GM12878 (cell line): ENCODE data around the gene FAM120B. TPM values are rescaled to one million over a fixed set of nuclear protein-coding genes. Genes with fewer than 3 reads are reported as not detected.

Experiments
- ATAC-seq: fragments of 200-7000 bp; cut with Tn5 transposase; 3 replicates; pipeline ENCODE4 v1.9.1; 2020; ENCODE audit warnings: mild to moderate bottlenecking, moderate library complexity
- BruUV-seq: library from RNA; stranded (reverse); fragments of 400-500 nt; replicated peaks from 2 replicates; lab custom pipeline; 2021; lab: Mats Ljungman, UMichigan
- CTCF ChIA-PET: fragments of 300-600 bp; sonication (Branson Sonifier 250); formaldehyde crosslinking; extraction: SDS; loops from one replicate; lab custom pipeline; 2021; ENCODE audit warnings: inconsistent platforms; lab: Yijun Ruan, JAX
- POLR2A ChIA-PET: fragments of 350-600 bp; formaldehyde crosslinking; extraction: SDS; loops from one replicate; lab custom pipeline; 2021; ENCODE audit warnings: inconsistent platforms; lab: Charles Lee
- RAD21 ChIA-PET: fragments of 300-600 bp; sonication (Branson Sonifier 250); formaldehyde crosslinking; loops from one replicate; lab custom pipeline; 2023; ENCODE audit warnings: antibody characterized with exemption; ENCODE audit not compliant: unreplicated experiment; lab: Charles Lee
- SMC1A ChIA-PET: fragments of 300-600 bp; sonication (Branson Sonifier 250); formaldehyde crosslinking; loops from one replicate; lab custom pipeline; 2023; ENCODE audit not compliant: unreplicated experiment, uncharacterized antibody; lab: Charles Lee
- DNase-seq: peaks from one replicate; pipeline ENCODE4 v3.0.0-alpha.2; 2011; ENCODE audit warnings: low read depth, low spot score
- FAIRE-seq: peaks from 3 replicates; lab custom pipeline; 2011; peaks lifted over from hg19 to GRCh38; lab: Jason Lieb, UNC
- H2AFZ ChIP-seq: 2 replicates; pipeline ENCODE4 v1.6.0; 2011; ENCODE audit warnings: low read depth, low read length, control low read depth; ENCODE audit not compliant: control insufficient read depth
- H3K27ac ChIP-seq: 2 replicates; pipeline ENCODE4 v1.5.1; 2011; ENCODE audit warnings: control low read depth; ENCODE audit not compliant: control insufficient read depth, insufficient read depth
- H3K27me3 ChIP-seq, 2 experiments: replicated peaks in 1 of 2; 2 replicates each; pipeline versions ENCODE4 v1.6.0 to v1.6.1; 2011; ENCODE audit warnings: low read length in 1 of 2; ENCODE audit not compliant: control insufficient read depth in 2 of 2, insufficient read depth in 2 of 2
- H3K36me3 ChIP-seq, 2 experiments: 2 replicates each; pipeline ENCODE4 v1.5.1; 2011; ENCODE audit warnings: low read length in 1 of 2; ENCODE audit not compliant: control insufficient read depth in 2 of 2, insufficient read depth in 2 of 2
- H3K4me1 ChIP-seq: 2 replicates; pipeline ENCODE4 v1.6.1; 2011; ENCODE audit warnings: mild to moderate bottlenecking, low read length, moderate library complexity, mixed read lengths; ENCODE audit not compliant: control insufficient read depth, insufficient read depth
- H3K4me2 ChIP-seq: 2 replicates; pipeline ENCODE4 v1.6.0; 2011; ENCODE audit warnings: control low read depth; ENCODE audit not compliant: control insufficient read depth, insufficient read depth
- H3K4me3 ChIP-seq: fragments of 200-600 bp; sonication (generic); 2 replicates; pipeline ENCODE4 v1.5.1; 2016
- H3K79me2 ChIP-seq: 2 replicates; pipeline ENCODE4 v1.6.0; 2011; ENCODE audit warnings: low read length; ENCODE audit not compliant: control insufficient read depth, insufficient read depth
- H3K9ac ChIP-seq: 2 replicates; pipeline ENCODE4 v1.8.0; 2011; ENCODE audit warnings: low read length, control low read depth, mixed read lengths; ENCODE audit not compliant: control insufficient read depth, insufficient read depth
- H3K9me3 ChIP-seq: replicated peaks from 3 replicates; pipeline ENCODE4 v1.5.1; 2011; ENCODE audit warnings: mild to moderate bottlenecking, low read length; ENCODE audit not compliant: control insufficient read depth, insufficient read depth
- H4K20me1 ChIP-seq: 2 replicates; pipeline ENCODE4 v1.6.0; 2011; ENCODE audit not compliant: control insufficient read depth, insufficient read depth
- BCL11A ChIP-seq: IDR thresholded peaks from 2 replicates; pipeline ENCODE4 v1.6.1; 2011; ENCODE audit warnings: low read depth, low read length
- CBX3 ChIP-seq: fragments of 200-600 bp; sonication (generic); IDR thresholded peaks from 2 replicates; pipeline ENCODE4 v1.6.1; 2016; ENCODE audit warnings: low read depth, borderline replicate concordance
- CHD2 ChIP-seq: IDR thresholded peaks from 2 replicates; pipeline ENCODE4 v1.6.1; 2011; ENCODE audit warnings: low read depth, low read length, improper control_type of control experiment, borderline replicate concordance
- EGR1 ChIP-seq, 2 experiments: IDR thresholded peaks; 1 replicate in 1 of 2; 2 replicates in 1 of 2; pipeline ENCODE4 v1.6.1; 2011 to 2012; ENCODE audit warnings: low read depth in 2 of 2, low read length in 2 of 2, borderline replicate concordance in 1 of 2, mild to moderate bottlenecking in 1 of 2, moderate library complexity in 1 of 2
- EP300 ChIP-seq, 2 experiments: fragments of 150-350 bp in 1 of 2; IDR thresholded peaks; 2 replicates each; pipeline ENCODE4 v1.6.1; 2011 to 2012; ENCODE audit warnings: low read depth in 2 of 2, low read length in 2 of 2, borderline replicate concordance in 1 of 2, improper control_type of control experiment in 1 of 2, inconsistent platforms in 1 of 2; ENCODE audit not compliant: control insufficient read depth in 1 of 2
- JUNB ChIP-seq: IDR thresholded peaks from 2 replicates; pipeline ENCODE4 v1.6.1; 2016; ENCODE audit warnings: antibody characterized with exemption, mild to moderate bottlenecking
- MEF2B ChIP-seq: fragments of 450-650 bp; IDR thresholded peaks from 2 replicates; pipeline ENCODE4 v1.6.1; 2018; ENCODE audit warnings: mild to moderate bottlenecking, moderate library complexity; ENCODE audit not compliant: partially characterized antibody, poor library complexity, severe bottlenecking
- NBN ChIP-seq: fragments of 450-650 bp; IDR thresholded peaks from 2 replicates; pipeline ENCODE4 v1.6.1; 2016
- RBBP5 ChIP-seq: fragments of 200-600 bp; sonication (generic); conservative IDR thresholded peaks from 2 replicates; pipeline ENCODE4 v1.6.1; 2016
- RFX5 ChIP-seq: IDR thresholded peaks from 2 replicates; pipeline ENCODE4 v1.6.1; 2011; ENCODE audit warnings: low read depth, low read length, improper control_type of control experiment
- SMARCA5 ChIP-seq: fragments of 450-650 bp; IDR thresholded peaks from 2 replicates; pipeline ENCODE4 v1.6.1; 2017; ENCODE audit warnings: mild to moderate bottlenecking
- SP1 ChIP-seq: IDR thresholded peaks from one replicate; pipeline ENCODE4 v1.6.1; 2011; ENCODE audit warnings: low read depth, low read length
- SREBF1 ChIP-seq: IDR thresholded peaks from 2 replicates; pipeline ENCODE4 v1.6.1; 2012; ENCODE audit warnings: mild to moderate bottlenecking, low read length
- WGBS: methylation state at CpG from one replicate; pipeline ENCODE4 v1.1.6; 2016; ENCODE audit warnings: low lambda C conversion rate; ENCODE audit not compliant: insufficient replicate concordance, insufficient coverage; ENCODE audit errors: missing lambda C conversion rate; 5-methylcytosine and 5-hydroxymethylcytosine counted together
- in situ Hi-C: fragments of 300-500 bp; cut with MboI; formaldehyde crosslinking; loops from 9 replicates; pipeline ENCODE4 v1.14.3; 2018; ENCODE audit warnings: mixed read lengths
- intact Hi-C: fragments of 100-400 bp; cut with micrococcal nuclease; formaldehyde crosslinking; loops from one replicate; pipeline ENCODE4 v1.14.2; 2022; ENCODE audit not compliant: unreplicated experiment
- polyA plus RNA-seq, 11 experiments: library from polyadenylated mRNA; depleted of rRNA in 4 of 11; unstranded in 6 of 11; stranded (reverse) in 5 of 11; fragments of >200 nt; fragmentation: Nextera tagmentation in 4 of 11; fragmentation: Illumina TruSeq in 1 of 11; extraction: Ambion mirVana in 4 of 11; extraction: Trizol in 1 of 11; gene quantifications; 1 replicate in 1 of 11; 2 replicates in 10 of 11; pipeline versions ENCODE4 v1.2.1 to v1.2.3, GENCODE V29; 2011 to 2016; ENCODE audit warnings: inconsistent platforms in 2 of 11, missing spikeins in 2 of 11, low read depth in 1 of 11
- total RNA-seq, 4 experiments: library from RNA; depleted of rRNA in 3 of 4; stranded (reverse); fragments of >200 nt in 3 of 4; fragmentation: Illumina TruSeq in 1 of 4; extraction: Trizol in 1 of 4; gene quantifications; 2 replicates each; pipeline versions ENCODE4 v1.2.1 to v1.2.3, GENCODE V29; 2013 to 2021
- TF ChIP-seq, protein P1 (sequence below): fragments of 450-650 bp; IDR thresholded peaks from 2 replicates; pipeline ENCODE4 v1.6.1; 2017; ENCODE audit warnings: mild to moderate bottlenecking
- TF ChIP-seq, protein P2 (sequence below): IDR thresholded peaks from 2 replicates; pipeline ENCODE4 v1.6.1; 2011; ENCODE audit warnings: mild to moderate bottlenecking, low read depth, low read length, moderate library complexity; ENCODE audit not compliant: insufficient replicate concordance
- TF ChIP-seq, protein P3 (sequence below): IDR thresholded peaks from 2 replicates; pipeline ENCODE4 v1.6.1; 2011; ENCODE audit warnings: low read depth, low read length, improper control_type of control experiment, borderline replicate concordance

FAM120B gene
- total and polyA plus RNA-seq, 10 of the 15 experiments (the other 5 are each of a cell fraction or from before 2014, with no cell fraction given): 3.3 to 21.6 (median 15.3) TPM

DNA sequence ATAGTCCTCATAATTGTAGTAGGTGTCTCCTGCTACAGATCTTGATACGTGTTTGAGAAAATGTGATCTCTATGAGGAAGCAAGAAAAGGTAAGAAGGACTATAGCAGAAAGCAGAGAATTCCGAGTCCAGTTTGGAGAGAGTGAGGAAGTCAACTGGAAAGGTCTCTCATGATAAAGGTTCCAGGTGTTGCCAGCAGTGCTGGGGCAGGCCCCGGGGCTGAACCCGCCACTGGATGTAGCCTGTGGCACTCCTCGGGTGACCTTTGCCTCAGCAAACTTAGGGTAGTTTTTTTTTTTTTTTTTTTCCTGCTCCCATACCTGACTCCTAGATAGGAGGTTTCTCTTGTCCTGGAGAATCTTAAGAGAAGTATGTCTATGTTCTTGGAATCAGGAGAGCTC lies 62.8 kb downstream of the FAM120B start (continued):
- TF ChIP-seq, protein P1, sequence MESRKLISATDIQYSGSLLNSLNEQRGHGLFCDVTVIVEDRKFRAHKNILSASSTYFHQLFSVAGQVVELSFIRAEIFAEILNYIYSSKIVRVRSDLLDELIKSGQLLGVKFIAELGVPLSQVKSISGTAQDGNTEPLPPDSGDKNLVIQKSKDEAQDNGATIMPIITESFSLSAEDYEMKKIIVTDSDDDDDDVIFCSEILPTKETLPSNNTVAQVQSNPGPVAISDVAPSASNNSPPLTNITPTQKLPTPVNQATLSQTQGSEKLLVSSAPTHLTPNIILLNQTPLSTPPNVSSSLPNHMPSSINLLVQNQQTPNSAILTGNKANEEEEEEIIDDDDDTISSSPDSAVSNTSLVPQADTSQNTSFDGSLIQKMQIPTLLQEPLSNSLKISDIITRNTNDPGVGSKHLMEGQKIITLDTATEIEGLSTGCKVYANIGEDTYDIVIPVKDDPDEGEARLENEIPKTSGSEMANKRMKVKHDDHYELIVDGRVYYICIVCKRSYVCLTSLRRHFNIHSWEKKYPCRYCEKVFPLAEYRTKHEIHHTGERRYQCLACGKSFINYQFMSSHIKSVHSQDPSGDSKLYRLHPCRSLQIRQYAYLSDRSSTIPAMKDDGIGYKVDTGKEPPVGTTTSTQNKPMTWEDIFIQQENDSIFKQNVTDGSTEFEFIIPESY: no peak
- TF ChIP-seq NBN: no peak
- TF ChIP-seq, protein P2, sequence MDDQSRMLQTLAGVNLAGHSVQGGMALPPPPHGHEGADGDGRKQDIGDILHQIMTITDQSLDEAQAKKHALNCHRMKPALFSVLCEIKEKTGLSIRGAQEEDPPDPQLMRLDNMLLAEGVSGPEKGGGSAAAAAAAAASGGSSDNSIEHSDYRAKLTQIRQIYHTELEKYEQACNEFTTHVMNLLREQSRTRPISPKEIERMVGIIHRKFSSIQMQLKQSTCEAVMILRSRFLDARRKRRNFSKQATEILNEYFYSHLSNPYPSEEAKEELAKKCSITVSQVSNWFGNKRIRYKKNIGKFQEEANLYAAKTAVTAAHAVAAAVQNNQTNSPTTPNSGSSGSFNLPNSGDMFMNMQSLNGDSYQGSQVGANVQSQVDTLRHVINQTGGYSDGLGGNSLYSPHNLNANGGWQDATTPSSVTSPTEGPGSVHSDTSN: no peak
- no peak for TF ChIP-seq EGR1 (IDR thresholded peaks at IDR 0.05; ENCODE audit: borderline replicate concordance in 1 of 2, low read depth in 2 of 2, low read length in 2 of 2)
- no peak for TF ChIP-seq SP1
- TF ChIP-seq CBX3: no peak
- no peak for TF ChIP-seq SMARCA5
- TF ChIP-seq RFX5: no peak

DNA sequence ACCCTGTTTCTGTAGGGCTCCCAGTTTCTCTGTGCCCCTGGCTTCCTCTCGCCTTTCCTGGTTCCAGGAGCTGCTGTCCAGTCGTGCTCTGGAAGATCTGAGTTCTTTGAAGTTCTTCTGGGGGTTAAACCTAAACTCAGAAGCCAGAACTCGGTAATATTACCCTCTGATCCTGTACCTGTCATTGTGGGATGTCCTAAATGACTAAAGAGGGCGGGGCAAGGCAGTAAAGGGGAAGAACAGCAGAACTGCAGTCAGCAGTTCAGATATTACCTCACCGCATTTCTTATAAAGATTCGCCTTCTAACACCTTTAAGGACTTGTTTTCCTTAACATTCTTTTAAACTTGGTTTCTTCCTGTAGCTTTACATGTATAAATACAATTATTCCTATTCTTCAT lies 63.9 kb downstream of the FAM120B start:
- DNase-seq (no peak), FAIRE-seq (no peak), ATAC-seq (peak; percentile 59)
- 11% methylated on average over 6 of the region's 6 CpGs for WGBS
- Histone ChIP-seq H3K9me3 (no peaks in the 10 kb centered on the region), H3K9ac (no peak overlapping the region), H3K27ac (no peak overlapping the region), H3K4me3 (no peak overlapping the region), H3K36me3 (peaks cover 2 to 4% of the 10 kb centered on the region in 2 experiments; a peak in 3 of 4 replicates), H3K4me1 (no peaks in the 10 kb centered on the region), H2AFZ (no peak overlapping the region), H3K79me2 (no peaks in the 10 kb centered on the region), H3K4me2 (no peak overlapping the region), H3K27me3 (no peaks in the 10 kb centered on the region), H4K20me1 (no peaks in the 10 kb centered on the region)
- TF ChIP-seq BCL11A (no peak), CHD2 (no peak), MEF2B (no peak), EP300 (IDR thresholded peaks at IDR 0.05; ENCODE audit: borderline replicate concordance in 1 of 2, control insufficient read depth in 1 of 2, low read depth in 2 of 2, low read length in 2 of 2) (no peak), SREBF1 (no peak), JUNB (peak; percentile 36; the same call in 1 of the 2 replicates), RBBP5 (no peak)
- TF ChIP-seq, protein P3, sequence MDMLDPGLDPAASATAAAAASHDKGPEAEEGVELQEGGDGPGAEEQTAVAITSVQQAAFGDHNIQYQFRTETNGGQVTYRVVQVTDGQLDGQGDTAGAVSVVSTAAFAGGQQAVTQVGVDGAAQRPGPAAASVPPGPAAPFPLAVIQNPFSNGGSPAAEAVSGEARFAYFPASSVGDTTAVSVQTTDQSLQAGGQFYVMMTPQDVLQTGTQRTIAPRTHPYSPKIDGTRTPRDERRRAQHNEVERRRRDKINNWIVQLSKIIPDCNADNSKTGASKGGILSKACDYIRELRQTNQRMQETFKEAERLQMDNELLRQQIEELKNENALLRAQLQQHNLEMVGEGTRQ: no peak
- in situ Hi-C loops: no loop called here
- RAD21 ChIA-PET: no interaction called here
- intact Hi-C loops: no loop called here
- no TSS peak for BruUV-seq
- POLR2A ChIA-PET: no interaction called here
- SMC1A ChIA-PET: interaction anchor here (0.6 kb wide), 1 partner anchor 112 kb away, joined by 3 read pairs; no protein-coding TSS in a partner anchor
- CTCF ChIA-PET: no interaction called here
